K562 (cell line): ENCODE results near the gene ATG4C. TPM values are rescaled to one million over a fixed set of nuclear protein-coding genes. Genes with fewer than 3 reads are reported as not detected.

Source experiments
- ATAC-seq: fragments of 200-7000 bp; cut with Tn5 transposase; 3 replicates; pipeline ENCODE4 v1.9.1; 2020; ENCODE audit warnings: moderate library complexity
- BruUV-seq: library from RNA; stranded (reverse); fragments of 400-500 nt; replicated peaks from 2 replicates; lab custom pipeline; 2021; lab: Mats Ljungman, UMichigan
- CTCF ChIA-PET: fragments of 300-600 bp; formaldehyde crosslinking; extraction: SDS; loops from one replicate; lab custom pipeline; 2021; ENCODE audit warnings: low intra/inter-chr PET ratio; lab: Yijun Ruan, JAX
- POLR2A ChIA-PET: fragments of 300-600, 350-650 bp; sonication (Branson Sonifier 250); formaldehyde crosslinking; extraction: SDS; loops from one replicate; lab custom pipeline; 2021; ENCODE audit warnings: antibody characterized with exemption, inconsistent platforms; lab: Yijun Ruan, JAX
- DNase-seq, 4 experiments: peaks; one replicate each; pipeline versions ENCODE4 v3.0.0 to v3.0.0-alpha.2; 2011 to 2018; ENCODE audit warnings: low spot score in 3 of 4, mixed read lengths in 3 of 4; ENCODE audit errors: extremely low read depth in 1 of 4
- FAIRE-seq: peaks from 2 replicates; lab custom pipeline; 2011; peaks lifted over from hg19 to GRCh38; lab: Jason Lieb, UNC
- H2AFZ ChIP-seq: 2 replicates; pipeline ENCODE4 v1.6.0; 2011; ENCODE audit warnings: low read depth, low read length, control low read depth, inconsistent platforms
- H3K27ac ChIP-seq: fragments of 200-600 bp; 3 replicates; pipeline ENCODE4 v1.8.0; 2011; ENCODE audit warnings: low read depth, mild to moderate bottlenecking, control low read depth, inconsistent platforms, low read length, moderate library complexity, mixed read lengths; ENCODE audit errors: extremely low read depth
- H3K27me3 ChIP-seq, 2 experiments: fragments of 300-600 bp in 1 of 2; 2 replicates in 1 of 2; 3 replicates in 1 of 2; pipeline versions ENCODE4 v1.6.0 to v1.8.0; 2011; ENCODE audit warnings: inconsistent platforms in 2 of 2, low read length in 2 of 2, mild to moderate bottlenecking in 1 of 2, mixed read lengths in 1 of 2, moderate library complexity in 1 of 2; ENCODE audit not compliant: control insufficient read depth in 2 of 2, insufficient read depth in 2 of 2
- H3K36me3 ChIP-seq: fragments of 300-600 bp; 3 replicates; pipeline ENCODE4 v1.8.0; 2011; ENCODE audit warnings: mild to moderate bottlenecking, low read length, inconsistent platforms; ENCODE audit not compliant: control insufficient read depth, insufficient read depth
- H3K4me1 ChIP-seq, 2 experiments: fragments of 200-600 bp in 1 of 2; replicated peaks in 1 of 2; 2 replicates in 1 of 2; 3 replicates in 1 of 2; pipeline versions ENCODE4 v1.5.1 to v1.8.0; 2011; ENCODE audit warnings: inconsistent platforms in 2 of 2, low read length in 2 of 2, mild to moderate bottlenecking in 1 of 2, mixed read lengths in 1 of 2, moderate library complexity in 1 of 2; ENCODE audit not compliant: control insufficient read depth in 2 of 2, insufficient read depth in 2 of 2
- H3K4me2 ChIP-seq: 2 replicates; pipeline ENCODE4 v1.6.1; 2011; ENCODE audit warnings: low read length, control low read depth, inconsistent platforms, mixed read lengths; ENCODE audit not compliant: insufficient read depth
- H3K4me3 ChIP-seq: fragments of 200-600 bp; sonication (generic), shearing (Covaris generic); 2 replicates; pipeline ENCODE4 v1.5.1; 2016; ENCODE audit warnings: control low read depth, inconsistent platforms
- H3K79me2 ChIP-seq: fragments of 200-600 bp; 3 replicates; pipeline ENCODE4 v1.8.0; 2011; ENCODE audit warnings: low read length, inconsistent platforms; ENCODE audit not compliant: control insufficient read depth, insufficient read depth
- H3K9ac ChIP-seq, 2 experiments: 2 replicates each; pipeline versions ENCODE4 v1.6.0 to v1.6.1; 2011; ENCODE audit warnings: low read depth in 2 of 2, low read length in 2 of 2, control low read depth in 1 of 2, inconsistent platforms in 1 of 2, mild to moderate bottlenecking in 1 of 2, mixed read lengths in 1 of 2; ENCODE audit not compliant: insufficient read depth in 1 of 2
- H3K9me1 ChIP-seq: one replicate; pipeline ENCODE4 v1.6.0; 2011; ENCODE audit warnings: inconsistent platforms, mild to moderate bottlenecking, low read length, moderate library complexity; ENCODE audit not compliant: control insufficient read depth, insufficient read depth
- H3K9me3 ChIP-seq: replicated peaks from 2 replicates; pipeline ENCODE4 v1.5.1; 2011; ENCODE audit warnings: low read depth, low read length, inconsistent platforms; ENCODE audit not compliant: control insufficient read depth, insufficient read depth
- H4K20me1 ChIP-seq: replicated peaks from 2 replicates; pipeline ENCODE4 v1.6.1; 2011; ENCODE audit warnings: low read length, inconsistent platforms, mixed read lengths; ENCODE audit not compliant: control insufficient read depth, insufficient read depth
- FUS ChIP-seq: fragments of 200-400 bp; formaldehyde crosslinking; optimal IDR thresholded peaks from 2 replicates; pipeline ENCODE3; 2017; ENCODE audit warnings: low read depth, low read length
- MITF ChIP-seq: IDR thresholded peaks from 2 replicates; pipeline ENCODE4 v1.6.1; 2014; ENCODE audit warnings: antibody characterized with exemption
- MYC ChIP-seq, 2 experiments: fragments of 250-450 bp in 1 of 2; sonication (Bioruptor Pico) in 1 of 2; IDR thresholded peaks; 2 replicates each; pipeline versions ENCODE4 v1.5.1 to v1.6.1; 2012 to 2021; ENCODE audit warnings: low read depth in 2 of 2, borderline replicate concordance in 1 of 2, improper control_type of control experiment in 1 of 2, low read length in 1 of 2, mild to moderate bottlenecking in 1 of 2, moderate library complexity in 1 of 2
- NFE2L1 ChIP-seq: fragments of 450-650 bp; IDR thresholded peaks from 2 replicates; pipeline ENCODE4 v1.6.1; 2016; ENCODE audit warnings: missing genetic modification characterization, low read depth, mild to moderate bottlenecking, missing compliant biosample characterization, moderate library complexity, borderline replicate concordance
- NR4A1 ChIP-seq, 2 experiments: fragments of 250-450 bp in 1 of 2; fragments of 450-650 bp in 1 of 2; sonication (Bioruptor Pico) in 1 of 2; IDR thresholded peaks; 2 replicates each; pipeline versions ENCODE4 v1.4.0 to v1.6.1; 2016 to 2020; ENCODE audit warnings: mild to moderate bottlenecking in 2 of 2, missing compliant biosample characterization in 1 of 2, missing genetic modification characterization in 1 of 2, moderate library complexity in 1 of 2
- in situ Hi-C: fragments of 300-500 bp; cut with MboI; formaldehyde crosslinking; loops from 4 replicates; pipeline ENCODE4 v1.15.0; 2018; ENCODE audit warnings: inconsistent platforms, mixed read lengths
- intact Hi-C: fragments of 100-400 bp; cut with micrococcal nuclease; formaldehyde crosslinking; loops from 2 replicates; pipeline ENCODE4 v1.14.2; 2022
- polyA plus RNA-seq, 8 experiments: library from polyadenylated mRNA; depleted of rRNA in 4 of 8; stranded (reverse) in 5 of 8; unstranded in 3 of 8; fragments of >200 nt; fragmentation: Nextera tagmentation in 2 of 8; fragmentation: Illumina TruSeq in 1 of 8; extraction: Ambion mirVana in 2 of 8; extraction: Trizol in 1 of 8; gene quantifications; 2 replicates each; pipeline versions ENCODE4 v1.2.1 to v1.2.3, GENCODE V29; 2011 to 2014; ENCODE audit warnings: inconsistent platforms in 1 of 8, missing spikeins in 1 of 8
- total RNA-seq, 7 experiments: library from RNA; depleted of rRNA in 6 of 7; stranded (reverse); fragments of >200 nt in 6 of 7; fragmentation: Illumina TruSeq in 2 of 7; extraction: Trizol in 2 of 7; gene quantifications; 2 replicates each; pipeline versions ENCODE4 v1.2.1 to v1.2.3, GENCODE V29; 2011 to 2021; ENCODE audit warnings: low replicate concordance in 1 of 7
- TF ChIP-seq, protein P1 (sequence below), 3 experiments: IDR thresholded peaks in 2 of 3; conservative IDR thresholded peaks in 1 of 3; 2 replicates each; pipeline ENCODE4 v1.5.1; 2011 to 2012; ENCODE audit warnings: low read length in 3 of 3, mild to moderate bottlenecking in 3 of 3, control low read depth in 2 of 3, improper control_type of control experiment in 1 of 3, inconsistent platforms in 1 of 3, low read depth in 1 of 3, mixed read lengths in 1 of 3, moderate library complexity in 1 of 3; ENCODE audit not compliant: insufficient read depth in 2 of 3
- TF ChIP-seq, protein P2 (sequence below): fragments of 250-450 bp; sonication (Bioruptor Pico); IDR thresholded peaks from 2 replicates; pipeline ENCODE4 v1.5.0; 2021; ENCODE audit warnings: mild to moderate bottlenecking, moderate library complexity
- TF ChIP-seq, protein P3 (sequence below): fragments of 150-350 bp; conservative IDR thresholded peaks from 2 replicates; pipeline ENCODE4 v1.6.1; 2014; ENCODE audit warnings: low read length

Gene ATG4C
- total and polyA plus RNA-seq, 9 of the 15 experiments (the other 6 are each of a cell fraction or from before 2014, with no cell fraction given), result 7.6 to 35.8 (median 16.1) TPM

GRCh38 chr1:62841587-62842169, 57.7 kb downstream of the ATG4C start (continued):
- TF ChIP-seq, protein P1, sequence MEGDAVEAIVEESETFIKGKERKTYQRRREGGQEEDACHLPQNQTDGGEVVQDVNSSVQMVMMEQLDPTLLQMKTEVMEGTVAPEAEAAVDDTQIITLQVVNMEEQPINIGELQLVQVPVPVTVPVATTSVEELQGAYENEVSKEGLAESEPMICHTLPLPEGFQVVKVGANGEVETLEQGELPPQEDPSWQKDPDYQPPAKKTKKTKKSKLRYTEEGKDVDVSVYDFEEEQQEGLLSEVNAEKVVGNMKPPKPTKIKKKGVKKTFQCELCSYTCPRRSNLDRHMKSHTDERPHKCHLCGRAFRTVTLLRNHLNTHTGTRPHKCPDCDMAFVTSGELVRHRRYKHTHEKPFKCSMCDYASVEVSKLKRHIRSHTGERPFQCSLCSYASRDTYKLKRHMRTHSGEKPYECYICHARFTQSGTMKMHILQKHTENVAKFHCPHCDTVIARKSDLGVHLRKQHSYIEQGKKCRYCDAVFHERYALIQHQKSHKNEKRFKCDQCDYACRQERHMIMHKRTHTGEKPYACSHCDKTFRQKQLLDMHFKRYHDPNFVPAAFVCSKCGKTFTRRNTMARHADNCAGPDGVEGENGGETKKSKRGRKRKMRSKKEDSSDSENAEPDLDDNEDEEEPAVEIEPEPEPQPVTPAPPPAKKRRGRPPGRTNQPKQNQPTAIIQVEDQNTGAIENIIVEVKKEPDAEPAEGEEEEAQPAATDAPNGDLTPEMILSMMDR (IDR thresholded peaks at IDR 0.05 in 2 of 3, conservative IDR thresholded peaks at IDR 0.05 in 1 of 3; ENCODE audit: insufficient read depth in 2 of 3, low read depth in 1 of 3, low read length in 3 of 3), result peak; percentile 54 to 72 (median 56); a peak in 5 of 6 replicates
- TF ChIP-seq, protein P2, sequence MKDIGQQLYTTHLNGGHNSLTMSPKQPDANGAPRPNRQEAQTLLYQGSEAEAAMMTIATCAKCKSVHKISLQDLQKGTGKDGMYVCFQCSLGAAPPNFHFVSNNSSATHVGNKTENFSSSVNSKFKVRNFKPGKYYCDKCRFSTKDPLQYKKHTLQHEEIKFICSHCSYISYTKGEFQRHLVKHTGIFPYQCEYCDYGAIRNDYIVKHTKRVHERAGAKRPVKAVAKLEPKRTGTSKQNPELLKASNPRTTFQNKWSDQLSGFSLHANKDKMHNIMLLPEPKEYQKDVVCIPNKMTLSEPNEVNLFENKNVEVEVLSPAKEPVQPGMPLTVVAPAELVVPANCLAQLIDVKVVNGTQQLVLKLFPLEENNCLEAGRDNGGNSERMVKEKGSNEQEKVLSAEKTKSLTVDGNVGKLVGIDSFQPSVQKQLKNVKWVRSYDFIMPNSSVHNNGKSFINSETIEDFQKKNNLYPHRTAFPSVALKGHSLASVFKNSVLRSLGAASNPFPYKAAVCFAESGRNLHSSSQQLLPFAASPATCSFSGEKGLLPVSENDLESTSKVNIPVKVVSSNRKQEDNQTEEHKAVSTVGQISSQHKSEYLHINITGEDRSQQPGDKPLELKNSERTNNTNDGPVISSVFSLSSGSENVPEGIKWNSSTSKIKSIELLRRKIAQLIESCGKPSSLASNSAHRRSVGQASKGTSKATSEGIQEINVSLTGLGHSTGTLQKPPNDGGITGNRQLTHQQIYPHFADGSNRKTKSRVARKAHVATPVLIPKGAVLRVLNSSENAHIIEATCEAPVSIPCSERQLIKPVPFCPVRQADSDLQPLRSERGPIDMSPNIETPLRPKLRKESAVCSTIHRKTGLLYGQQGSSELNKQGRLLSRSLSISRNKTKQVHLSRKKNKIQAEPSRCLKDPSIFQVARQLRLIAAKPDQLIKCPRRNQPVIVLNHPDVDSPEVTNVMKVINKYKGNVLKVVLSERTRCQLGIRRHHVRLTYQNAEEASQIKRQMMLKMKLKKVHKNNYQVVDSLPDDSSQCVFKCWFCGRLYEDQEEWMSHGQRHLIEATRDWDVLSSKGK (CRISPR knock-in tag), result no peak

DNA sequence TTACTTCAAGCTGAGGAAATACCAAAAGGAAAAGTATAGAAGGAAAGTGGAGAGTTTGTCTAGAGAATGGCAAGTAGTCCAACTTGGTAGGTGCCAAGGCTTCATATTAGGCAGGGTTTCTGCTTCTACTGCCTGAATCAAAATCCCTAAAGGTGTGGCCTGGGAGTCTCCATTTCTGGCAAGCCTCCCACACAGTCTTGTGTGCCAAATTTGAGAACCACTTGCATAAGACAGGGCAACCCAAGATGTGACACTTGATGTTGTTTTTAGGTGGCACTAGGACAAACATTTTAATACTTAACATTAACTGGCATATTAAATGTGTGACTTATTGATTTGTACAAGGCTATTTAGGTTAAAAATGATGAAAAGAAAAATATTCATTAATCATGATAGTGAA, 60.1 kb downstream of the ATG4C start:
- no peak for FAIRE-seq
- Histone ChIP-seq H3K9me3 (no peaks in the 10 kb centered on the region), H3K9me1 (no peaks in the 10 kb centered on the region), H3K4me1 (no peaks in the 10 kb centered on the region), H3K4me2 (no peak overlapping the region), H4K20me1 (no peaks in the 10 kb centered on the region), H3K36me3 (no peaks in the 10 kb centered on the region), H3K9ac (no peak overlapping the region), H3K27me3 (no peaks in the 10 kb centered on the region), H3K4me3 (no peak overlapping the region), H3K79me2 (no peaks in the 10 kb centered on the region), H3K27ac (no peak overlapping the region), H2AFZ (no peak overlapping the region)
- DNase-seq, result no peak
- in situ Hi-C loops (no loop called here), intact Hi-C loops (loop anchor here (5.0 kb wide), 2 partner anchors 63 to 143 kb away; no protein-coding TSS in a partner anchor)
- BruUV-seq, result no TSS peak
- ATAC-seq, result no peak
- ChIA-PET CTCF (no interaction called here), POLR2A (no interaction called here)
- TF ChIP-seq MYC (IDR thresholded peaks at IDR 0.05; ENCODE audit: low read depth, low read length) (no peak), MYC (CRISPR knock-in tag; IDR thresholded peaks at IDR 0.05; ENCODE audit: borderline replicate concordance, low read depth) (no peak), NR4A1 (CRISPR knock-in tag; IDR thresholded peaks at IDR 0.05) (no peak), NR4A1 (tag; IDR thresholded peaks at IDR 0.05) (no peak), FUS (no peak), MITF (no peak), NFE2L1 (tag) (no peak)
- TF ChIP-seq, protein P3, sequence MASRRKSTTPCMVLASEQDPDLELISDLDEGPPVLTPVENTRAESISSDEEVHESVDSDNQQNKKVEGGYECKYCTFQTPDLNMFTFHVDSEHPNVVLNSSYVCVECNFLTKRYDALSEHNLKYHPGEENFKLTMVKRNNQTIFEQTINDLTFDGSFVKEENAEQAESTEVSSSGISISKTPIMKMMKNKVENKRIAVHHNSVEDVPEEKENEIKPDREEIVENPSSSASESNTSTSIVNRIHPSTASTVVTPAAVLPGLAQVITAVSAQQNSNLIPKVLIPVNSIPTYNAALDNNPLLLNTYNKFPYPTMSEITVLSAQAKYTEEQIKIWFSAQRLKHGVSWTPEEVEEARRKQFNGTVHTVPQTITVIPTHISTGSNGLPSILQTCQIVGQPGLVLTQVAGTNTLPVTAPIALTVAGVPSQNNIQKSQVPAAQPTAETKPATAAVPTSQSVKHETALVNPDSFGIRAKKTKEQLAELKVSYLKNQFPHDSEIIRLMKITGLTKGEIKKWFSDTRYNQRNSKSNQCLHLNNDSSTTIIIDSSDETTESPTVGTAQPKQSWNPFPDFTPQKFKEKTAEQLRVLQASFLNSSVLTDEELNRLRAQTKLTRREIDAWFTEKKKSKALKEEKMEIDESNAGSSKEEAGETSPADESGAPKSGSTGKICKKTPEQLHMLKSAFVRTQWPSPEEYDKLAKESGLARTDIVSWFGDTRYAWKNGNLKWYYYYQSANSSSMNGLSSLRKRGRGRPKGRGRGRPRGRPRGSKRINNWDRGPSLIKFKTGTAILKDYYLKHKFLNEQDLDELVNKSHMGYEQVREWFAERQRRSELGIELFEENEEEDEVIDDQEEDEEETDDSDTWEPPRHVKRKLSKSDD, result no peak
